Esophagus squamous epithelium (tissue), 5 donors: ENCODE results near the gene ELF5. TPM values are rescaled to one million over a fixed set of nuclear protein-coding genes. Genes with fewer than 3 reads are reported as not detected.

Source experiments
- DNase-seq: peaks from one replicate; lab custom pipeline; 2025; lab: John Stamatoyannopoulos, UW
- H3K27ac ChIP-seq, 4 donors: fragments of 200-600 bp; sonication (generic); one replicate each; pipeline ENCODE4 v1.5.1; 2016 to 2019; ENCODE audit warnings: mild to moderate bottlenecking in 1 of 4
- H3K27me3 ChIP-seq, 4 donors: fragments of 200-600 bp; sonication (generic); 1 replicate in 3 of 4; 2 replicates in 1 of 4; pipeline versions ENCODE4 v1.5.1 to v1.6.0; 2017 to 2021; ENCODE audit warnings: antibody characterized with exemption in 1 of 4
- H3K36me3 ChIP-seq, 3 donors: fragments of 200-600 bp; sonication (generic); one replicate each; pipeline ENCODE4 v1.5.1; 2016 to 2019
- H3K4me1 ChIP-seq, 3 donors: fragments of 200-600 bp; sonication (generic); one replicate each; pipeline ENCODE4 v1.5.1; 2017 to 2019
- H3K4me3 ChIP-seq, 4 donors: fragments of 200-600 bp; sonication (generic); 1 replicate in 3 of 4; 2 replicates in 1 of 4; pipeline ENCODE4 v1.5.1; 2016 to 2019; ENCODE audit warnings: mild to moderate bottlenecking in 2 of 4, moderate library complexity in 1 of 4
- H3K9me3 ChIP-seq, 3 donors: fragments of 200-600 bp; sonication (generic); one replicate each; pipeline ENCODE4 v1.5.1; 2016 to 2019
- POLR2A ChIP-seq, 4 donors: fragments of 450-650 bp; IDR thresholded peaks; one replicate each; pipeline ENCODE4 v1.6.1; 2017; ENCODE audit warnings: antibody characterized with exemption in 4 of 4, mild to moderate bottlenecking in 4 of 4, moderate library complexity in 3 of 4
- whole genome bisulfite sequencing, 2 donors: methylation state at CpG; one replicate each; pipeline ENCODE4 v1.1.5; 2018; 5-methylcytosine and 5-hydroxymethylcytosine counted together
- intact Hi-C: fragments of 100-400 bp; cut with DNase I; formaldehyde crosslinking; loops from one replicate; pipeline ENCODE4 v1.15.0; 2022
- total RNA-seq, 4 donors: library from RNA; depleted of rRNA; stranded (reverse); fragments of >200 nt; gene quantifications; one replicate each; pipeline ENCODE4 v1.1.0, GENCODE V29; 2016
- TF ChIP-seq, protein P1 (sequence below), 6 experiments: fragments of 450-650 bp in 4 of 6; fragments of 200-600 bp in 2 of 6; sonication (generic) in 2 of 6; IDR thresholded peaks; one replicate each; pipeline ENCODE4 v1.5.1; 2016 to 2019; ENCODE audit warnings: antibody characterized with exemption in 6 of 6, mild to moderate bottlenecking in 4 of 6, moderate library complexity in 4 of 6
- donor health status: DM: yes; HTN: yes; CAD: no.

ELF5 gene
- total RNA-seq, 4 donors from 2014 or later = 0.11 to 1.8 (median 0.32) TPM

- WGBS, 2 donors = 87 to 95% methylated on average over 3 of the region's 3 CpGs
- H3K4me1 ChIP-seq = peaks cover 0 to 8% (median 8%) of the 10 kb centered on the region in 3 donors
- TF ChIP-seq, protein P1, sequence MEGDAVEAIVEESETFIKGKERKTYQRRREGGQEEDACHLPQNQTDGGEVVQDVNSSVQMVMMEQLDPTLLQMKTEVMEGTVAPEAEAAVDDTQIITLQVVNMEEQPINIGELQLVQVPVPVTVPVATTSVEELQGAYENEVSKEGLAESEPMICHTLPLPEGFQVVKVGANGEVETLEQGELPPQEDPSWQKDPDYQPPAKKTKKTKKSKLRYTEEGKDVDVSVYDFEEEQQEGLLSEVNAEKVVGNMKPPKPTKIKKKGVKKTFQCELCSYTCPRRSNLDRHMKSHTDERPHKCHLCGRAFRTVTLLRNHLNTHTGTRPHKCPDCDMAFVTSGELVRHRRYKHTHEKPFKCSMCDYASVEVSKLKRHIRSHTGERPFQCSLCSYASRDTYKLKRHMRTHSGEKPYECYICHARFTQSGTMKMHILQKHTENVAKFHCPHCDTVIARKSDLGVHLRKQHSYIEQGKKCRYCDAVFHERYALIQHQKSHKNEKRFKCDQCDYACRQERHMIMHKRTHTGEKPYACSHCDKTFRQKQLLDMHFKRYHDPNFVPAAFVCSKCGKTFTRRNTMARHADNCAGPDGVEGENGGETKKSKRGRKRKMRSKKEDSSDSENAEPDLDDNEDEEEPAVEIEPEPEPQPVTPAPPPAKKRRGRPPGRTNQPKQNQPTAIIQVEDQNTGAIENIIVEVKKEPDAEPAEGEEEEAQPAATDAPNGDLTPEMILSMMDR (IDR thresholded peaks at IDR 0.05) = no peak
- no peak for TF ChIP-seq POLR2A (IDR thresholded peaks at IDR 0.05)
These were observed 10.6 kb downstream of the ELF5 start for GRCh38 chr11:34502949-34503348.

DNA sequence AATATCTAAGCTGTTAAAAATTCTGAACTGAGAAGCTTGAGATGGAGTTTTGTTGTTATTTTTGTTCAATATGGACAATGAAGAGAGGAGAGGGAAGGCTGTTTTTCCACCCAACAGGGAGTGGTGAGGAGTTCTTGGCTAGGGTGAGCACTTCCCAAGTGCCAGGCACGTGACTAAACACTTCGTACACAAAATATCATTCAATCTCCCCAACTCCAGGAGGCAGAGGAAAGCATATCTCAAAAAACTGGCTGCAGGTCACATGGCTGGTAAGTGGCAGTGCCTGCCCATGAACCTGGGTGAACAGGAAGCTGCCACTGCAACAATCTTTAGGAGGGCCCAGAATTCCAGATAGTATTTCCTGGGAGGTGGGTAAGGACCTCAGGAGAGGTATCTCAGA, 11.6 kb downstream of the ELF5 start:
- 4 to 35% methylated on average over 2 of the region's 2 CpGs for WGBS, 2 donors
- no peak overlapping the region for H3K27ac ChIP-seq

More at GRCh38 chr11:34502949-34503348, 10.6 kb downstream of the ELF5 start:
- H3K4me3 ChIP-seq = no peak overlapping the region
- intact Hi-C loops = no loop called here
- no peaks in the 10 kb centered on the region for H3K9me3 ChIP-seq
- no peak overlapping the region for H3K27ac ChIP-seq
- peaks cover 0 to 7% (median 0%) of the 10 kb centered on the region in 4 donors for H3K27me3 ChIP-seq
- no peak for DNase-seq
- no peaks in the 10 kb centered on the region for H3K36me3 ChIP-seq

DNA sequence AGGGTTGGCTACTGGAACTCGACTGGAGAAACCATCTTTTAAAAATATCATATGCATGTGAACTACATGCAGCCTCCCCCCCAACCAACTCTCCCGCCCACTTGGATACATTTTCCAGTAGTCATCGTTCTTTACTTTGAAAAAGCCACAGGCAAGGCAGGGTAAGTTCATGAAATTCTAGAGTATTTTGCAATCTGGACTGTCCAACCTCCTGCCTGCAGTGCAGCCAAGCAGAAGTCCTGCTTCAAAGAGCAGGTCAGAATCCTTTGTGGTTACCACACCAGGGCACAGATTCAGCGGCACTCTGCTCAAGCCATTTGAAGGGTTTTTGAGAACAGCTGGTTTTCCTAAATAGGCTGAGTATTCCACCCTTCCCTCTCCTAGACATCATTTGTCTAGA, 12.1 kb downstream of the ELF5 start:
- intact Hi-C loops = no loop called here
- Histone ChIP-seq H3K9me3 (no peaks in the 10 kb centered on the region), H3K27ac (no peak overlapping the region), H3K27me3 (peaks cover 0 to 7% (median 0%) of the 10 kb centered on the region in 4 donors), H3K36me3 (no peaks in the 10 kb centered on the region), H3K4me1 (peaks cover 0 to 8% (median 8%) of the 10 kb centered on the region in 3 donors), H3K4me3 (no peak overlapping the region)
- no peak for TF ChIP-seq POLR2A (IDR thresholded peaks at IDR 0.05)
- TF ChIP-seq, protein P1 (IDR thresholded peaks at IDR 0.05) = no peak
- whole genome bisulfite sequencing, 2 donors = 39 to 60% methylated on average over 4 of the region's 4 CpGs
- no peak for DNase-seq

More for the DNA sequence above, 11.6 kb downstream of the ELF5 start:
- H3K27me3 ChIP-seq = peaks cover 0 to 7% (median 0%) of the 10 kb centered on the region in 4 donors
- no peak for DNase-seq
- TF ChIP-seq, protein P1 (IDR thresholded peaks at IDR 0.05) = no peak
- no peak for TF ChIP-seq POLR2A (IDR thresholded peaks at IDR 0.05)
- intact Hi-C loops = no loop called here
- H3K4me3 ChIP-seq = no peak overlapping the region
- no peaks in the 10 kb centered on the region for H3K9me3 ChIP-seq
- H3K4me1 ChIP-seq = peaks cover 0 to 8% (median 8%) of the 10 kb centered on the region in 3 donors
- H3K36me3 ChIP-seq = no peaks in the 10 kb centered on the region

- TF ChIP-seq, protein P1 (IDR thresholded peaks at IDR 0.05) = no peak
- no peak for TF ChIP-seq POLR2A (IDR thresholded peaks at IDR 0.05)
- Histone ChIP-seq H3K27me3 (peaks cover 0 to 20% (median 0%) of the 10 kb centered on the region in 4 donors), H3K4me1 (peaks cover 0 to 8% (median 8%) of the 10 kb centered on the region in 3 donors), H3K4me3 (no peak overlapping the region), H3K27ac (no peak overlapping the region), H3K9me3 (no peaks in the 10 kb centered on the region), H3K36me3 (no peaks in the 10 kb centered on the region)
- 73 to 82% methylated on average over 3 of the region's 3 CpGs for WGBS, 2 donors
- intact Hi-C loops = no loop called here
- no peak for DNase-seq
These were observed 13.7 kb downstream of the ELF5 start for GRCh38 chr11:34499719-34500500.

GRCh38 chr11:34495724-34496377, 17.7 kb downstream of the ELF5 start:
- no peak overlapping the region for H3K27ac ChIP-seq

More at GRCh38 chr11:34495724-34496377, 17.7 kb downstream of the ELF5 start:
- peaks cover 0 to 34% (median 0%) of the 10 kb centered on the region in 4 donors for H3K27me3 ChIP-seq
- no peaks in the 10 kb centered on the region for H3K4me1 ChIP-seq
- H3K4me3 ChIP-seq = no peak overlapping the region
- H3K9me3 ChIP-seq = no peaks in the 10 kb centered on the region
- DNase-seq = no peak
- 68 to 72% methylated on average over 13 to 15 of the region's 26 CpGs for WGBS, 2 donors
- intact Hi-C loops = no loop called here
- no peak for TF ChIP-seq POLR2A (IDR thresholded peaks at IDR 0.05)
- TF ChIP-seq, protein P1 (IDR thresholded peaks at IDR 0.05) = no peak
- H3K36me3 ChIP-seq = no peaks in the 10 kb centered on the region
